NK-92 treated with Interleukin-12 subunit alpha and Interleukin-12 subunit beta, amount 100 ng/mL, for 24 hours (cell line): ENCODE results near the gene PGAP1.

Experiments used
- DNase-seq: peaks from one replicate; lab custom pipeline; 2025; lab: John Stamatoyannopoulos, UW

PGAP1 gene

DNA sequence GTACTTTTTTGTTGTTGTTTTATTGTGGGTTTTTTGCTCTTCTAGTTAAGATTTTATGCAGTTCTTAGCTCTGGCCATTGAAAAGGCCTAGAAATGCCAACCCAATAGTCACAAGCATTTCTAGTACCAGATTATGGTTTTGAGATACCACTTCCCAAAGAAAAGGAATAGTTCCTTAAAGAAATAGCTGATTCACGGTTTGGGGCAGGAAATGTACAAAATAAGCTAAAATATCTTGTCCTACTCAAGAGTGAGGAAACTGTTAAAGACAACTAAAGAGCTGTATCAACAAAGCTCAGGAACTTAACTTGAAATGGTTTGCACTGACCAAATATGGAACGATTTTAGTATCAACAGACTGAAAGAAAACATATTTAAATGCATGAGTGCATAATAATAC is 35.4 kb downstream of the PGAP1 start:
- DNase-seq, result no peak

DNA sequence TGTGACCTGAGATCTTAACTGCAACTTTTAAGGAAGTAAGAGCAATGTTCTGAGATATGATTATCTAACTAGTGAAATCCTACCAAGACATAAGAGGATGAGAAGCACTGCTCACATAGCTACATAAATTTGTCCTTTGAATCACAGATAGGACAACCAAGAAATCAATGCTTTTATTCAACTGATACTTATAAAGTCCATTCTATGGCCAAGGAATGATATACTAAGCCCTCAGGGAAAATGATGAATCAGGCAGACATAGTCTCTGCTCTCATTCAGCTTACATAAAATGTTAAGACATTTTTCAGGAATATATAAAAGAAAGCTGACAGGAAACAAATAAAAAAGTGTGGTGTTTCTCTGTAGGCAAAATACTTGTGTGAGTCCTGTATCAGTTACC is 39.1 kb downstream of the PGAP1 start:
- no peak for DNase-seq

DNA sequence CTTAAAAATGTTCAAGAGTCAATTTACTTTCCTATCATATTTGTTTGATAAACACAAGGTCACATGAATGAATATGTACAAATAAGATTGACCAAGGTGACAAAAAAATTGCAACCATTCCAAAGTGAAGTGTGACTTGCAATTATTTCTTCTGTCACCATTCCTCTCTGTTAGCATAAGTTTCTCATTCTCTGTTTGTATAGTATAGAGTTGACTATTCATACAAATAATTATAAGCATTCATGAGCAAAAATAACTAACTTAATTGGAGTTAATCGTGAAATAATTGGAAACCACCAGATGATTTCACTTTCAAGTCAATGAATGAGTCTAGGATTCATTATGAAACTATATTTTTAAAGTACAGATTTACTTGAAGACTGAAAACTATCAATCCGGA is 42.1 kb downstream of the PGAP1 start:
- DNase-seq, result no peak

DNA sequence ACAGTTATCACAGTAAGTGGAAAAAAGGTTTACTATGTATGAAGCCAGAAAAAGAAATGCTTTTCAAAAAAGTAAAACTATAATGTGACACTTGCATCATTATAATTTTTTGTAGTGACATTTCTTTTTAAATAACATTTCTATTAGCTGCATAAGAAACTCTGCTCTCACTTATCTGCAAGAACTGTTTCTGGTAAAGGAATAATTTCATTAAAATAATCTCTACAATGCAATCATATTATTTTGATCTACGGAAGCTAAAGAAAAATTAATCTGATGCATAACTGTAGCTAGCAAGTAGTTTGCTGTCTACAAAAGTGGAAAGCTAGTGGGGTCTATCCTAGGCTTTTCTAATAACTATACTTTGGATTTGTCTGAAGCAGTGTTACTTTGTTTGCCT is 50.1 kb downstream of the PGAP1 start:
- no peak for DNase-seq

DNA sequence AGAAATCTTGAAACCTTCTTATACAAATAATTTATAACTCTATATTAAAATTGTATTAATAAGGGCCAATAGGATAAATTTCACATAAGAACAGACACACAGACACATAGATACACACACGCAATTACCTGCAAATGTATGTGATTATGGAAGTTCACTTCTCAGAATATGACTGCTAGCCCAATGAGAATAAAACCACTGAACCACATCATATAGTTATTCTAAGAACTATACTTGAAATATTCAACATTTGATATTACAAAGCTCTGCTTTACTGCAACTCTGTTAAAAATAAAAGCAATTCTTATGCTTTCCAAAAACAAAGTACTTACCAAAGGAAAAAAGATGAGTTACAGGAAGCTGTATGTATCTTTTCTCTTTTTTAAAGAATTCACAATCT is 51.1 kb downstream of the PGAP1 start:
- no peak for DNase-seq

DNA sequence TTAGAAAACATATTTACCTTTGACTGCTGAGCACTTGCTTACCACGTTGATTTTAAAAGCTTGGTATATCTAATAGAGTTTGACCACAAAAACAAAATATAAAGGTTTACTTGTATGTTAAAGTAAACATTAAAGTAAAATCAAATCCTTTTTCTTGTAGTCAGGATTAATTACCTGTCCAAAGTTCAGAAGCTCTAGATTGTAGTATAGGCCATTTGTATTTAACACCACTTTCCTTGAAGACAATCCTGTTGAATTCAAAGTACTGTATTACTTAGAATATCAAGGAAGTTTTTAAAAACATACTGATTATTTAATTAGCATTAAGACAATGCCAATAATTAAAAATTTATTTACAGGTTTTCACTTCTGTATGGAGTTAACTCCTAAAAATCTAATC is 53.0 kb downstream of the PGAP1 start:
- no peak for DNase-seq

DNA sequence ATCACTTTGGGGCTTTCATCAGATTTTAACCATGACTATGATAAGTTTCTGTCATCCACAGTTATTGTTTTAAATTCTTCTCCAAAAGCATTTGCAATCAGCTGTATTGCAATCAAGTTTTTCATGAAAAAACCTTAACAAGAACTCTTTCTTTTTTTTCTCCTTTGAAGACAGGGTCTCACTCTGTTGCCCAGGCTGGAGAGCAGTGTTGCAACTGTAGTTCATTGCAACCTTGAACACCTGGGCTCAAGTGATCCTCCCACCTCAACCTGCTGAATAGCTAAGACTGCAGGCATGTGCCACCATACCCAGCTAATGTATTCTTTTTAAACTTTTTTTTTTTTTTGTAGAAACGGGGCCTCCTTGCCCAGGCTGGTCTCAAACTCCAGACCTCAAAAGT is 71.9 kb downstream of the PGAP1 start:
- DNase-seq, result no peak

DNA sequence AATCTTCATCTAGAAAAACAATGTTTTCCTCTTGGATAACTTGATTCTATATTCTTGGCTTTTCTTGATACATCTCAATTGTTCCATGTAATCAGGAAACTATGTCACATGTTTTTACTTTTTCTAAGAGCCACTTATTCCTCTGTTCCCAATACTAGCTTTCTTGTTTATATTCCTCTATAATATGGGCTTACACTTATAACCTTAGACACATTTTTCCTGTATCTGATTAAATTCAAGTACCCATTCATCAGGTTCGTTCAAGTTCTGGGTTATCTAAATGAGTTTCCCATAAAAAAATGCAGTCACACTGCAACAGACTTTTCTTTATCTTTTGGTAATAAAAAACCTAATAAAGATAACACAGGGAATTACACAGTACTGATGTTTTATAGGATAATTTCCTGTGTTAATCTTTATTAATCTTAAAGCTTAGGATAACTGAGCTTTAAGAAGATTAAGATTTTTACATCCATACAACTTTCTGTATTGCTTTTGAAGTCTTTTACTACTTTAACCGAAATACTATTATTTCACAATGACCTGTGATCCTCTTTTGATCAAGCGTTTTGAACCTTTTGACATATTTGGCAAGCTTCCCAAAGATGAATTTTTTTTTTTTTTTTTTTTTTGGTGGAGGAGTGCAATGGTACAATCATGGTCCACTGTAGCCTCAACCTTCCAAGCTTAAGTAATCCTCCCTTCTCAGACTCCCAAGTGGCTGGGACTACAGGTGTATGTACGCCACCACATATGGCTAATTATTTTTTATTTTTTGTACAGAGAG is 73.0 kb downstream of the PGAP1 start:
- no peak for DNase-seq

DNA sequence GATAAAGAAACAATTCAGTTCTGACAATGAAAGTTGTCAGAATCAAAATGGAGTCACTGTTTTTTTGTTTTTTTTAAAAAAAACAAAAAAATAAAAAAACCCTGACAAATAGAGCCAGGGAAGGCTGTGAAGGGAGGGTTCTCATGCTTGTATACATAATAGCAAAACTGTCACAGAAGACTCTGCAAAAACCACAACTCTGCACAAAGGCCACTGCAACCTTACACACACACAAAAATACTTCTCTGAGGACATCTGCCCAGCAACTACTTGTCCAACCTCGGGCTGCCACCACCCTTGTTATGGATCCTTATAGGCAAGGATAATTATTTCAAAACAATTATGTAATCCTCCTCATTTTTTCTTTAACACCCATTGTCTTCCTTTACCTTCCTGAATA is 75.4 kb downstream of the PGAP1 start:
- DNase-seq, result no peak

DNA sequence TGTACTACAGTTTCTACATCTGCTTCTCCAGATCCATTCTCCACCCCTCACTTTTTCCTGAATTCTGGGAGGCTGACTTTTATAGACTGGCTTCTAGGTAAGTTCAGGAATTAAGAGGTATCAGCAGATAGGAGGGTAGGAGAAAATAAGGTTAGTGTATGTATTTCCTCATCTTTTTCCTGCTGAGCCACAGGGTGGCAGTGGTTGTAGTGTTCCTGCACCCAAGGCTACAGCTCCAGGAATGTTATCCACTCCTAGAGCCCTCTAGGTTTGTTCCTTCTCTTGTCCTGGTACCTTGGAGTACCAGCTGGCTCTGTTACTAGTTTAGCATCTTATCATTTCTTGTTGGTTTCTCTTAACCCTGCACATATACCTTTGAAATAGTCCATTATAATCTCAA is 76.6 kb downstream of the PGAP1 start:
- DNase-seq, result no peak

DNA sequence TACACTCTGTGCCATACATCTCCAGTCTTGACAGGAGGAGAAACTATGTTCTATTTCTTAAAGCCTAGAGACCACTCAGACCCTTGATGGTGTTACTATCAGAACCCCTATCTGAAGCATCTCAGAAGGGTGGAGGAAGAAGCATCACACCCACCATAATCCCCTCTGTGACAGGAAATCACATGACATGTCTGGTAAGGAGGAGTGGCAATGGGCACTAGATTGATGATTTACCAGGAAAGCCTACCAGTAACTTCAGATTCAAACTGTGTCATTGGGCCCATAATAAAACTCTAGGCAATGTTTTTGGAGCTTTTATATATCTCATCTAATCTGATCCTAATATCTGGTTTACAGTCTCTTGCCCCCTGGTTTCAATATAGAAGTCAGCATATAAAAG is 80.2 kb downstream of the PGAP1 start:
- DNase-seq, result no peak

DNA sequence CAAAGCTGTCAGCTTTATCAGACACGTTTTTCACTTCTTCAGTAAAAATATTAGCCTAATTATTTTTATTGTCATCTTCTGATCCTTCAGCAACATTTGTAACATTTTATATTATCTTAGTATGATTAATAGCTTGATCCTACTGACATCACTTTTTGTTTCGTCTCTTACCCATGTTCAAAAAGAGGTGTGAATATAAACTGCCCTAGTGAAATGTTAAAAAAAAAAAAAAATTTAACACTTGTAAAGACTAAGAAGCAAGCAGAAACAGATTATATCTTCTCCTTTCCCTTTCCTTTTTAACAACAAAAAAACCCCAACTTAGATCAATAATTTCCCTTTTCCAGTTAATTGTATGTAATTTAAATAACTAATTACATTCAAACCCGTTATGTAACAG is 81.1 kb downstream of the PGAP1 start:
- DNase-seq, result no peak

DNA sequence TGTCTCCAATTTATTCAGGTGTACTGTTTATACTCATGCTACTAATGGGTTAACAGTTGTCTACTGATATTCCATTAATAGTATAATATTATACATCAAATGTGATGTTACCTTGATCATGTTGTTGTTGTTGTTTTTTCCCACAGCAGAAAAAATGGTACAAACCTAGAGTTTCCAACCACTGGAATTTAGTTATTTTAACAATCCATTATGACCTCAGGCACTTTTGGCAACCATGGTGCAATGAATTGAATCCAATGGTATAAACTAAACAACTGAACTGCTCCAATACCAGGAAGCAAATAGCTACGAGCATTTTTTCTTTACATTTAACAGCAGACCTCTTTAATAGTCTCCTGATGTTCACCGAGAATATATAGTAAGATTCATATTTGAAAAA is 86.3 kb downstream of the PGAP1 start:
- DNase-seq, result no peak

DNA sequence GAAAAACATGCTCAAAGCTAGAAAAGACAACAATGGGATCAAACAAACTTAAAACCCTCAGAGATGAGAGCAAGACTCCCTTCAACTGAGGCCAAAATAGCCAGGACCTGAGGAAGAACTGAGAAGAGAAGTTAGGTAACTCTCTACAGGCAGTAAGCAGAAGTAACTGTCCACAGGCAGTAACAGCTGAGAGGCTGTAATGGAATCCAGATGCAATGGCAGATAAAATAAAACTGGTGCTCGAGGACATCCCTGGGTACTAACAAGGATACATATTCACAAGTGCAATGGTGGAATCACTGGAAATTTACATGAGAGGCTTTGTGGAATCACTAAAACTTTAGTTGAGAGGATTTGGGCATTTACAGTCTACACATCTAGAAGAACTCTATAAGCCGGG is 86.9 kb downstream of the PGAP1 start:
- no peak for DNase-seq

DNA sequence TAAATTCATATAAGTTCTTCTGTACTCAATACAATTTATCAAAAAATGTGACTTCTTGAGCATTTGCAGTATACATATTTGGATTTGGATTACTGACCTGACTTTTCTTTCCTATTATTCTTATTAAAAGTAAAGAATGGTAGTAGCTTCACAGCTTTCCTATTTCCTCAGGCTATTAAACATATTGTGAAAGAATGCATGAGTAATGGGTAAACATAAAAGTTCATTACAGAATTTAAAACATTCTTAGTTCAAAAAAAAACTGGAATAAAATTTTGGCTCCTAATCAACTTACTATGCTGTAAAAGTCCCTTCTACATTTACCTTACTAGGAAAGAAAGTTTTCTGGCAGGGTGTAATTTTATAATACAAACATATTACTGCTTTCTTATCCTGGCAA is 90.1 kb downstream of the PGAP1 start:
- no peak for DNase-seq

DNA sequence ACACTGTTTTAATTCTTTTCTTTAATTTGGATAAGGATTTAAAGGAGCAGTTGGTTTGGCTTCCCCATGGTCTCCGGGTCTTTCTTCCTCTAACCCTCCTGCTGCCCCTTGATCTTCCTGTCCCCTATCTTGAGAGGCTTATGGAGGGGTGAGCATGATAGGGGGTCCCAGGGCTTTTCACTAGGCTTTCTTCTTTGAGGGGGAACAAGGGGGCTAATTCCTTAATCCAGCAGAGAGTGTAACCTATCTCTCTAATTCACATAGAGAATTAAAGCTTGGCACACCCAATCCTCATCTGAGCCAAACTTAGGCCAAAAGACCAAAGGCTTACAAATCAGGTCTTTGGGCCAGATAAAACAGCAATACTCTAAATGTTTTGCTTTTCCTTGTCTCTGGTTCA is 95.8 kb downstream of the PGAP1 start:
- no peak for DNase-seq

DNA sequence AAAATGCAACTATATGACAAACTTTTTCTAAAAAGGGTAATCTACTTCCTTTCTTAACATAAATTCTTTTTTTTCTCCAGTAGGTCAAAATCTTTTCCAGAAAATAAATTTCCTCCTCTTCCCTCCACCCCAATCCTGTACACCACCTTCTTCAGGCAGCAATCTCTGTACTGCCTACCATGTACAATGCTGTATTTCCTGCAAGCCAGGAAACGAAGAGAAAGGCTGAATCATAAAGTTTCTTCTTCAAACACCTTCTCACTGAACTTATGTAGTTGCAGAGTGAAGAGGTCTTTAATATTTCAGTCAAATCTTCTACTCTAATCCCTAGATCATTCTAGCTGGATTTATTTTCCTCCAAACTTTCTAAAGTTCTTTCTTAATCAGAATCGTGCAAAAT is 99.2 kb downstream of the PGAP1 start:
- no peak for DNase-seq

DNA sequence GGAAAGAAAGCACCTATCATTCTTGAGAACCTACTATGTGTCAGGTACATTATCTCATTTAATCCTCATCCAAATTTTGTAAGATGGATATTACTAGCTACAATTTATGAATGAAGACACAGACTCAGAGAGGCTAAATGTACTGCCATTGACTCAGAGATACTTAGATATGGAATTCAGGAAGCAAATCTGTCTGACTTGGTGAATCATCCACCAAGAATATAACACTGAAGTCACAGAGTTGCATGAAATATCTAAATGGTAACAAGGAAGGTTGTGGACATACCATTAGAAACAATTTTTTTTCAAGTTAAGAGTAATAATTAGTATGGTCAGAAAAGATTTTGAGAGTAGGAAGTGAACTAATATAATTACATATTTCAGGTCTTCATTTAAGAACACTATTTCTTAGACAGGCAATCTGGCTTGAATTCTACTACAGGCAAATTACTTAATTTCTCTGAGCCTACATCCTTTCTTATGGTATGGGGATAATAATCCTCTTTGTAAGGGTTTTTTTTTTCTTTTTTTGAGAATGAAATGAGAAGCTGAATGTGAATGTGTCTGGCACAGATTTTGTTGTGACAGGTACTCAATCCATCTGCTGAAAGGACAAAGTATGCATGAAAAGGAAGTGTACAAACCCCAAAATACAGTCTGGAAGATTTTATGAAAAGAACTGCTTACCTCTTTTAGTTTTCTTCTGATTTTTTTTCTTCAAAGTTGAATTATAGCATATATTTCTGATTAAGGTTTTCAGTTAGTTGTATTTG is 102.6 kb downstream of the PGAP1 start:
- DNase-seq, result no peak

DNA sequence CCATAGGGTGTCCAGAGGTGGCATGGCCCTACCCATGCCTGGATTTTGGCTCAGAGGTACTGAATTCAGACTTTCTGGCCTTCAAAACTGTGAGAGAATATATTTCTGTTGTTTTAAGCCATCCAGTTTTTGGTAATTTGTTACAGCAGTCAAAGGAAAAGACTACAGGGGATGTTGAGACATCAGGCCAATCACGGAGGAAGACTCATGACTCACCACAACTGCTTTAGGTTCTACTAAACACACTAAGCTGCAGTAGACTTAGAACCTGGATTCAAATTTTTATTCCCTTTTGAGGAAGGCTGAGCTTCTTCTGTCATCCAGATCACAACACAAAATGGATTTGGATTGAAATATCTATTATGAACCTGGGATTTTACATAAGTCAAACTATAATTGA is 105.3 kb downstream of the PGAP1 start:
- DNase-seq, result no peak

DNA sequence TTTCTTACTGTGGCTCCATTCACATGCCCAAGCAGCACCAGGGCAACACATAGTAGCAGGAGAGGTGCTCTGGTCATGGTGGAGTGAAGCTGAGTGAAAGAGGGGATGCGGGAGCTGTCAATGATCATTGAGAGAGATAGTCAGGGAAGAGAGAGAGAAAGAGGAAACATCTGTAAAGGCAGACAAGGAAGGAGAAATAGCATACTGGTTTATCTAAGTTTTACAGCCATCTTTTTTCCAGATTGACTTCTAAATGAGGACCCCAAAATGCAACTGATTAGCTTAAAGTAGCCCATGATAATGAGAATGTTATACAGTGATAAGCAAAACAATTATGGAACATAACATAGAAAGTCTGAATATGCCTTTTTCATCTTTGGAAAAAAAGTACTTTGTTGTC is 117.2 kb downstream of the PGAP1 start, which contains the start of gene C2orf66:
Gene C2orf66 (minus strand): TSS at position 96 of the 400 bp plus-strand sequence. CDS start 19 bp downstream, at position 77.
- no peak for DNase-seq

DNA sequence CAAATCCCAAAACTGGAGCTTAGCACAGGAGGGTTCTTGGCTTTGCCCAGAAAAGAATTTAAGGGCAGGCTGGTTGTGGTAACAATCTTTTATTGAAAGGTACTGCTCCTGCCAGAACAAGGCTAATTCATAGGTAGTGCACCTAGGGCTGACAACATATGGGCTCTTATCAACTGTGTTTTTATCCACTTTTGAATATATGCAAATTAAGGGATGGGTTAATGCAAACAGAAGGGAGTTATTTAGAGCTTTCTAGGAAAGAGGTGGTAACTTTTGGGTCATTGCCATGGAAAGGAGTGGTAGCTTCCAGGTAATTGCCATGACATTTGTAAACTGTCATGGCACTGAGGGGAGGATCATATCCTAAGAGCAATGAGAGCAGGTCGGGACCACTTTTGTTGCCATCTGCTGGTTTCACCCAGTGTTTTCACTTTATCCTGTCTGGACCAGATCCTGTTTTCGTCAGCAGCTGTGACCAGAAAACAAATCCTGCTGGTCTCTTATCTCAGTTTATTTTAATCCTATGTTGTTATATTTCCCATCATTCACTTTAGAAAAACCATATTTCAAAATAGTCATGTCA is 118.3 kb downstream of the PGAP1 start:
- DNase-seq, result no peak

DNA sequence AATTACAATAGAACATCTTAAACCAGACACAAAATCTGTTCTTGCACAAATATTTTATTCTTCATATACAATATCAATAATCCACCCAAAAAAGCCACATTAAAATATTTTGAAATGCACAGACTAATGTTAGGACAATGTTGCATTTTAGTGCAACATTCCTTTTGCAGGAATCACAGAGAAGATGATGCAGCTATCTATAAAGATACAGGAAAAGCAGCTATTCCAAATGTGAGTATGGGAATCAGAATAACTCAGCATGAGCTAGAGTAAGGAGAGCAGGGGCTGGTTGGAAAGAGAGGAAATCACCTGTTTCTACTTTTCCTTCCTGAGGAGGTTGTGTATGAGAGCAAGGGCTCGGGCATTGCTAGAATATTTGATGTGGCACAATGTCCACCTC is 122.1 kb downstream of the PGAP1 start:
- DNase-seq, result no peak

DNA sequence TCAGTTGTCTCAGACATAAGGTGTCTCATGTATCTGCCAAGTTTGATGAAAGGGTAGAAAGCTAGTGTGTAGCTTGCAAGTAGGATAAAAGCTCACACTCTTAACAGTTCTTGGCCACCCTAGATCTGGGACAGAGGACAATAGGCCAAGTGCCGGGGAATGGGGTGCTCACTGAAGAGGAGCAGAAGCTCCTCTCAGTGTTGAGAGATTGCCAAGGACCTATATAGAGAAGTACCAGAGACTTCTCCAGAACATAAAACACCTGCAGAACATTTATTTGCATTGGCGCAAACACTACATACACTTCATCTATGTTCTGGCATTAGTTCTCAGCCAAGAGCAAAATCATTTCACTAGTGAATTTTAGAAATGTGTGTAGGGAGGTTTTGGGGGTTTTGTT is 124.1 kb downstream of the PGAP1 start:
- DNase-seq, result no peak
